NCI-H526 treated with DMSO at 0.1 percent for 48 hours (cell line): ENCODE measurements around the gene CFAP46.
"Not testable (repeated sequence)": the region's sequence is repeated elsewhere in the genome, so short reads cannot be mapped to it uniquely, and the experiment has no call there.

Experiments
- DNase-seq: peaks from one replicate; lab custom pipeline; 2025; lab: John Stamatoyannopoulos, UW

CFAP46 gene

GRCh38 chr10:132979491-132980425 is 37.4 kb upstream of the CFAP46 start:
- no peak for DNase-seq

GRCh38 chr10:132978542-132978941 is 36.2 kb upstream of the CFAP46 start:
- no peak for DNase-seq

- no peak for DNase-seq
Measured at GRCh38 chr10:132977807-132978206, 35.4 kb upstream of the CFAP46 start.

GRCh38 chr10:132977076-132977475 is 34.7 kb upstream of the CFAP46 start:
- no peak for DNase-seq

- DNase-seq, result no peak
Measured at GRCh38 chr10:132975831-132976682, 33.7 kb upstream of the CFAP46 start.

- DNase-seq, result no peak
Measured at GRCh38 chr10:132974886-132975830, 32.8 kb upstream of the CFAP46 start.

GRCh38 chr10:132974249-132974796 is 32.0 kb upstream of the CFAP46 start:
- no peak for DNase-seq

GRCh38 chr10:132973903-132974241 is 31.5 kb upstream of the CFAP46 start:
- DNase-seq, result no peak

GRCh38 chr10:132972986-132973902 is 30.9 kb upstream of the CFAP46 start:
- no peak for DNase-seq

- no peak for DNase-seq
Measured at GRCh38 chr10:132972149-132972985, 30.0 kb upstream of the CFAP46 start.

GRCh38 chr10:132971448-132972148 is 29.2 kb upstream of the CFAP46 start:
- no peak for DNase-seq

GRCh38 chr10:132970641-132971438 is 28.5 kb upstream of the CFAP46 start:
- DNase-seq, result no peak

GRCh38 chr10:132967540-132967939 is 25.2 kb upstream of the CFAP46 start:
- DNase-seq, result no peak

GRCh38 chr10:132965411-132966057 is 23.2 kb upstream of the CFAP46 start:
- no peak for DNase-seq

- DNase-seq, result not testable (repeated sequence)
Measured at GRCh38 chr10:132964707-132965410, 22.5 kb upstream of the CFAP46 start.

GRCh38 chr10:132964231-132964630 is 21.9 kb upstream of the CFAP46 start:
- DNase-seq, result no peak

- no peak for DNase-seq
Measured at GRCh38 chr10:132963430-132963960, 21.1 kb upstream of the CFAP46 start.
